ENCODE results near the gene SMAD5.
A peak's percentile ranks its signal among the peaks of the same experiment; 100 is the strongest.

The SMAD5 gene

GRCh38 chr5:136190091-136190720, 57.6 kb downstream of the SMAD5 start:
- no peaks in the 10 kb centered on the region for H3K9me3 ChIP-seq (ENCODE audit: insufficient read depth, low read depth, low read length)
- no peak overlapping the region for H3K27ac ChIP-seq (ENCODE audit: low read depth, low read length)
- H3K4me3 ChIP-seq (ENCODE audit: low read length): no peak overlapping the region
- peaks cover 8% of the 10 kb centered on the region; the same call in 1 of the 2 replicates for H3K36me3 ChIP-seq (ENCODE audit: insufficient read depth, low read length)
- peaks cover 69% of the 10 kb centered on the region for H3K27me3 ChIP-seq (ENCODE audit: insufficient read depth, low read length)
- WGBS: 84% methylated on average over 5 of the region's 5 CpGs
- no peak overlapping the region for H3K9ac ChIP-seq (ENCODE audit: low read depth, low read length)
- H3K4me1 ChIP-seq (ENCODE audit: insufficient read depth, low read length): no peaks in the 10 kb centered on the region

- Histone ChIP-seq H3K4me1 (ENCODE audit: insufficient read depth, low read length) (no peaks in the 10 kb centered on the region), H3K36me3 (ENCODE audit: insufficient read depth, low read length) (peaks cover 8% of the 10 kb centered on the region; the same call in 1 of the 2 replicates), H3K27me3 (ENCODE audit: insufficient read depth, low read length) (peaks cover 76% of the 10 kb centered on the region), H3K9ac (ENCODE audit: low read depth, low read length) (no peak overlapping the region), H3K27ac (ENCODE audit: low read depth, low read length) (no peak overlapping the region), H3K9me3 (ENCODE audit: insufficient read depth, low read depth, low read length) (no peaks in the 10 kb centered on the region), H3K4me3 (ENCODE audit: low read length) (no peak overlapping the region)
- WGBS: 81% methylated on average over 1 of the region's 1 CpG
Observed at GRCh38 chr5:136190904-136191303, 58.3 kb downstream of the SMAD5 start.

GRCh38 chr5:136191304-136192014, 58.8 kb downstream of the SMAD5 start:
- 38% methylated on average over 44 of the region's 44 CpGs for WGBS
- no peak overlapping the region for H3K27ac ChIP-seq (ENCODE audit: low read depth, low read length)
- peak overlapping the region; percentile 53 for H3K4me3 ChIP-seq (ENCODE audit: low read length)
- H3K36me3 ChIP-seq (ENCODE audit: insufficient read depth, low read length): peaks cover 8% of the 10 kb centered on the region; the same call in 1 of the 2 replicates
- no peaks in the 10 kb centered on the region for H3K4me1 ChIP-seq (ENCODE audit: insufficient read depth, low read length)
- peak overlapping the region; percentile 3; the same call in 1 of the 2 replicates for H3K9ac ChIP-seq (ENCODE audit: low read depth, low read length)
- no peaks in the 10 kb centered on the region for H3K9me3 ChIP-seq (ENCODE audit: insufficient read depth, low read depth, low read length)
- peaks cover 82% of the 10 kb centered on the region for H3K27me3 ChIP-seq (ENCODE audit: insufficient read depth, low read length)

- no peaks in the 10 kb centered on the region for H3K4me1 ChIP-seq (ENCODE audit: insufficient read depth, low read length)
- H3K27ac ChIP-seq (ENCODE audit: low read depth, low read length): no peak overlapping the region
- H3K9me3 ChIP-seq (ENCODE audit: insufficient read depth, low read depth, low read length): no peaks in the 10 kb centered on the region
- WGBS: under 1% methylated on average over 56 of the region's 56 CpGs
- peak overlapping the region; percentile 53 for H3K4me3 ChIP-seq (ENCODE audit: low read length)
- H3K27me3 ChIP-seq (ENCODE audit: insufficient read depth, low read length): peaks cover 88% of the 10 kb centered on the region
- H3K9ac ChIP-seq (ENCODE audit: low read depth, low read length): peak overlapping the region; percentile 3
- peaks cover 8% of the 10 kb centered on the region; the same call in 1 of the 2 replicates for H3K36me3 ChIP-seq (ENCODE audit: insufficient read depth, low read length)
Observed at GRCh38 chr5:136192015-136192525, 59.4 kb downstream of the SMAD5 start.

GRCh38 chr5:136192526-136193321, 60.1 kb downstream of the SMAD5 start, which contains the start of gene SMIM32:
Gene SMIM32 (minus strand): TSS chr5:136193162. CDS start chr5:136192524, 638 bp downstream.
- Histone ChIP-seq H3K27ac (ENCODE audit: low read depth, low read length) (no peak within 1 kb of the TSS), H3K36me3 (ENCODE audit: insufficient read depth, low read length) (peaks cover 6% of the 10 kb centered on the region; the same call in 1 of the 2 replicates), H3K9me3 (ENCODE audit: insufficient read depth, low read depth, low read length) (no peaks in the 10 kb centered on the region), H3K9ac (ENCODE audit: low read depth, low read length) (peak within 1 kb of the TSS; percentile 3), H3K4me1 (ENCODE audit: insufficient read depth, low read length) (no peaks in the 10 kb centered on the region), H3K27me3 (ENCODE audit: insufficient read depth, low read length) (peaks cover 94% of the 10 kb centered on the region), H3K4me3 (ENCODE audit: low read length) (peak within 1 kb of the TSS; percentile 53)
- under 1% methylated on average over 81 of the region's 81 CpGs for WGBS

- peaks cover 98% of the 10 kb centered on the region for H3K27me3 ChIP-seq (ENCODE audit: insufficient read depth, low read length)
- H3K27ac ChIP-seq (ENCODE audit: low read depth, low read length): no peak overlapping the region
- peak overlapping the region; percentile 53 for H3K4me3 ChIP-seq (ENCODE audit: low read length)
- no peaks in the 10 kb centered on the region for H3K36me3 ChIP-seq (ENCODE audit: insufficient read depth, low read length)
- H3K4me1 ChIP-seq (ENCODE audit: insufficient read depth, low read length): no peaks in the 10 kb centered on the region
- WGBS: 66% methylated on average over 18 of the region's 18 CpGs
- no peak overlapping the region for H3K9ac ChIP-seq (ENCODE audit: low read depth, low read length)
- no peaks in the 10 kb centered on the region for H3K9me3 ChIP-seq (ENCODE audit: insufficient read depth, low read depth, low read length)
Observed at GRCh38 chr5:136193322-136193935, 60.8 kb downstream of the SMAD5 start.

GRCh38 chr5:136194576-136194975, 61.9 kb downstream of the SMAD5 start:
- 87% methylated on average over 3 of the region's 3 CpGs for WGBS
- Histone ChIP-seq H3K27me3 (ENCODE audit: insufficient read depth, low read length) (peaks cover 99% of the 10 kb centered on the region), H3K9me3 (ENCODE audit: insufficient read depth, low read depth, low read length) (no peaks in the 10 kb centered on the region), H3K27ac (ENCODE audit: low read depth, low read length) (no peak overlapping the region), H3K36me3 (ENCODE audit: insufficient read depth, low read length) (no peaks in the 10 kb centered on the region), H3K4me3 (ENCODE audit: low read length) (no peak overlapping the region), H3K4me1 (ENCODE audit: insufficient read depth, low read length) (no peaks in the 10 kb centered on the region), H3K9ac (ENCODE audit: low read depth, low read length) (no peak overlapping the region)

GRCh38 chr5:136195971-136196820, 63.6 kb downstream of the SMAD5 start:
- no peaks in the 10 kb centered on the region for H3K36me3 ChIP-seq (ENCODE audit: insufficient read depth, low read length)
- no peak overlapping the region for H3K4me3 ChIP-seq (ENCODE audit: low read length)
- 88% methylated on average over 12 of the region's 12 CpGs for WGBS
- no peaks in the 10 kb centered on the region for H3K4me1 ChIP-seq (ENCODE audit: insufficient read depth, low read length)
- H3K9me3 ChIP-seq (ENCODE audit: insufficient read depth, low read depth, low read length): no peaks in the 10 kb centered on the region
- no peak overlapping the region for H3K9ac ChIP-seq (ENCODE audit: low read depth, low read length)
- peaks cover 99% of the 10 kb centered on the region for H3K27me3 ChIP-seq (ENCODE audit: insufficient read depth, low read length)
- no peak overlapping the region for H3K27ac ChIP-seq (ENCODE audit: low read depth, low read length)

GRCh38 chr5:136197462-136198142, 65.0 kb downstream of the SMAD5 start:
- Histone ChIP-seq H3K9ac (ENCODE audit: low read depth, low read length) (no peak overlapping the region), H3K27me3 (ENCODE audit: insufficient read depth, low read length) (peaks cover 99% of the 10 kb centered on the region), H3K36me3 (ENCODE audit: insufficient read depth, low read length) (no peaks in the 10 kb centered on the region), H3K4me1 (ENCODE audit: insufficient read depth, low read length) (peaks cover 6% of the 10 kb centered on the region), H3K9me3 (ENCODE audit: insufficient read depth, low read depth, low read length) (no peaks in the 10 kb centered on the region), H3K27ac (ENCODE audit: low read depth, low read length) (no peak overlapping the region), H3K4me3 (ENCODE audit: low read length) (no peak overlapping the region)
- 91% methylated on average over 4 of the region's 4 CpGs for WGBS

Measured in HUES64 (cell line).